PC-3 (cell line): Measurements from ENCODE around the gene CASZ1. TPM values are rescaled to one million over a fixed set of nuclear protein-coding genes. Genes with fewer than 3 reads are reported as not detected.

Experiments
- ATAC-seq: fragments of 200-7000 bp; cut with Tn5 transposase; 2 replicates; pipeline ENCODE4 v1.9.1; 2020; ENCODE audit warnings: mild to moderate bottlenecking, moderate library complexity
- BruUV-seq: library from RNA; stranded (reverse); fragments of 400-500 nt; replicated peaks from 2 replicates; lab custom pipeline; 2021; lab: Mats Ljungman, UMichigan
- CTCF ChIA-PET: fragments of 300-600 bp; sonication (Branson Sonifier 250); formaldehyde crosslinking; loops from one replicate; lab custom pipeline; 2022; ENCODE audit warnings: antibody characterized with exemption; lab: Charles Lee
- POLR2A ChIA-PET: fragments of 300-600 bp; sonication (Branson Sonifier 250); formaldehyde crosslinking; loops from one replicate; lab custom pipeline; 2022; ENCODE audit warnings: antibody characterized with exemption; ENCODE audit not compliant: unreplicated experiment; lab: Charles Lee
- DNase-seq: peaks from one replicate; pipeline ENCODE4 v3.0.0-alpha.2; 2015
- H2AFZ ChIP-seq: fragments of 300-600 bp; sonication (generic); 2 replicates; pipeline ENCODE4 v1.6.0; 2016; ENCODE audit warnings: antibody characterized with exemption, low read length
- H3F3A ChIP-seq: fragments of 300-600 bp; sonication (generic); one replicate; pipeline ENCODE4 v1.6.0; 2017; ENCODE audit warnings: antibody characterized with exemption, low read length, control low read depth, mild to moderate bottlenecking; ENCODE audit not compliant: unreplicated experiment
- H3K27ac ChIP-seq: fragments of 300-600 bp; sonication (generic); 2 replicates; pipeline ENCODE4 v1.5.1; 2016; ENCODE audit warnings: mild to moderate bottlenecking, low read length
- H3K27me3 ChIP-seq: fragments of 300-600 bp; sonication (generic); 2 replicates; pipeline ENCODE4 v1.6.1; 2016; ENCODE audit warnings: low read length, mixed read lengths
- H3K36me3 ChIP-seq: fragments of 300-600 bp; sonication (generic); 2 replicates; pipeline ENCODE4 v1.6.1; 2016; ENCODE audit warnings: low read depth, mixed run types, low read length, mixed read lengths
- H3K4me1 ChIP-seq: fragments of 300-600 bp; sonication (generic); 2 replicates; pipeline ENCODE4 v1.5.1; 2016; ENCODE audit warnings: low read length; ENCODE audit not compliant: insufficient read depth
- H3K4me2 ChIP-seq: fragments of 300-600 bp; sonication (generic); 2 replicates; pipeline ENCODE4 v1.6.0; 2016; ENCODE audit warnings: low read length
- H3K4me3 ChIP-seq: fragments of 300-600 bp; sonication (generic); 2 replicates; pipeline ENCODE4 v1.5.1; 2016; ENCODE audit warnings: mild to moderate bottlenecking, low read length, mixed read lengths
- H3K79me2 ChIP-seq: fragments of 300-600 bp; sonication (generic); 2 replicates; pipeline ENCODE4 v1.6.1; 2017; ENCODE audit warnings: low read length, mixed read lengths
- H3K9ac ChIP-seq: fragments of 300-600 bp; sonication (generic); 2 replicates; pipeline ENCODE4 v1.6.0; 2016; ENCODE audit warnings: mild to moderate bottlenecking, low read length
- H3K9me2 ChIP-seq: fragments of 300-600 bp; sonication (generic); replicated peaks from 2 replicates; pipeline ENCODE4 v1.6.1; 2016; ENCODE audit warnings: mixed run types, low read length, mixed read lengths
- H3K9me3 ChIP-seq: fragments of 300-600 bp; sonication (generic); 2 replicates; pipeline ENCODE4 v1.6.1; 2016; ENCODE audit warnings: low read length, mixed read lengths
- H4K20me1 ChIP-seq: fragments of 300-600 bp; sonication (generic); 2 replicates; pipeline ENCODE4 v1.6.1; 2016; ENCODE audit warnings: low read length, mixed read lengths
- EZH2 ChIP-seq: fragments of 300-600 bp; sonication (generic); IDR thresholded peaks from one replicate; pipeline ENCODE4 v1.6.1; 2017; ENCODE audit warnings: antibody characterized with exemption, mild to moderate bottlenecking, low read length; ENCODE audit not compliant: unreplicated experiment
- EZH2phosphoT487 ChIP-seq: fragments of 300-600 bp; sonication (generic); IDR thresholded peaks from 2 replicates; pipeline ENCODE4 v1.6.1; 2018; ENCODE audit warnings: mild to moderate bottlenecking, antibody characterized with exemption, low read length, borderline replicate concordance
- intact Hi-C: fragments of 100-400 bp; cut with micrococcal nuclease; formaldehyde crosslinking; loops from 2 replicates; pipeline ENCODE4 v1.9.0; 2023
- total RNA-seq: library from RNA; depleted of rRNA; stranded (reverse); fragments of >200 nt; gene quantifications from 2 replicates; pipeline ENCODE4 v1.2.3, GENCODE V29; 2014
- TF ChIP-seq, protein P1 (sequence below): fragments of 300-600 bp; sonication (generic); conservative IDR thresholded peaks from 2 replicates; pipeline ENCODE4 v1.5.1; 2017; ENCODE audit warnings: antibody characterized with exemption, low read depth, mild to moderate bottlenecking, low read length

The CASZ1 gene
- total RNA-seq, 1 experiment from 2014 or later: 12.8 TPM

DNA sequence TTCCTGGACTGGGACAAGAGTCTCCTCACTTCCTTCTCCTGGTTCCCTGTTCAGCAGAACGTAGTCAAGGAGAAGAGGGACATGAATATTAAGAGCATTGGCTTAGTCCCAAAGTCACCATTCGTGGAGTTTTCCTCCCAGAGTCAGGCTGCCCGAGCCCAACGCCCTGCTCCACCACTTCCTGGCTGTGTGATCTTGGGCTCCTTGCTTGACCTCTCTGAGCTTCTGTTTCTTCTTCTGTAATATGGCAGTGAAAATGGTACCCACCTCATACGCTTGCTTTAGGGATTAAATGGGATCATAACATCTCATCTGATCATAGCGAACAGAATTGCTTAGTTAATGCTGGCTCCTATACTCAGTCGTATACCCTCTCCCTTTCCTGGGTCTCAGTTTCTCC lies 12.0 kb upstream of the CASZ1 start:
- H3K9ac ChIP-seq: no peak overlapping the region
- no peaks in the 10 kb centered on the region for H3K9me3 ChIP-seq
- intact Hi-C loops: no loop called here
- DNase-seq (no peak), ATAC-seq (no peak)
- no peaks in the 10 kb centered on the region for H3K9me2 ChIP-seq
- no peak overlapping the region for H2AFZ ChIP-seq
- peaks cover 15% of the 10 kb centered on the region for H3K4me1 ChIP-seq
- H3K4me3 ChIP-seq: no peak overlapping the region
- CTCF ChIA-PET: no interaction called here
- H3K4me2 ChIP-seq: no peak overlapping the region
- TF ChIP-seq, protein P1, sequence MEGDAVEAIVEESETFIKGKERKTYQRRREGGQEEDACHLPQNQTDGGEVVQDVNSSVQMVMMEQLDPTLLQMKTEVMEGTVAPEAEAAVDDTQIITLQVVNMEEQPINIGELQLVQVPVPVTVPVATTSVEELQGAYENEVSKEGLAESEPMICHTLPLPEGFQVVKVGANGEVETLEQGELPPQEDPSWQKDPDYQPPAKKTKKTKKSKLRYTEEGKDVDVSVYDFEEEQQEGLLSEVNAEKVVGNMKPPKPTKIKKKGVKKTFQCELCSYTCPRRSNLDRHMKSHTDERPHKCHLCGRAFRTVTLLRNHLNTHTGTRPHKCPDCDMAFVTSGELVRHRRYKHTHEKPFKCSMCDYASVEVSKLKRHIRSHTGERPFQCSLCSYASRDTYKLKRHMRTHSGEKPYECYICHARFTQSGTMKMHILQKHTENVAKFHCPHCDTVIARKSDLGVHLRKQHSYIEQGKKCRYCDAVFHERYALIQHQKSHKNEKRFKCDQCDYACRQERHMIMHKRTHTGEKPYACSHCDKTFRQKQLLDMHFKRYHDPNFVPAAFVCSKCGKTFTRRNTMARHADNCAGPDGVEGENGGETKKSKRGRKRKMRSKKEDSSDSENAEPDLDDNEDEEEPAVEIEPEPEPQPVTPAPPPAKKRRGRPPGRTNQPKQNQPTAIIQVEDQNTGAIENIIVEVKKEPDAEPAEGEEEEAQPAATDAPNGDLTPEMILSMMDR: no peak
- POLR2A ChIA-PET: no interaction called here
- no TSS peak for BruUV-seq
- H3K27ac ChIP-seq: no peak overlapping the region
- no peaks in the 10 kb centered on the region for H4K20me1 ChIP-seq
- no peaks in the 10 kb centered on the region for H3K36me3 ChIP-seq
- H3F3A ChIP-seq: no peaks in the 10 kb centered on the region
- H3K79me2 ChIP-seq: no peaks in the 10 kb centered on the region
- H3K27me3 ChIP-seq: peaks cover 22% of the 10 kb centered on the region; the same call in 1 of the 2 replicates

DNA sequence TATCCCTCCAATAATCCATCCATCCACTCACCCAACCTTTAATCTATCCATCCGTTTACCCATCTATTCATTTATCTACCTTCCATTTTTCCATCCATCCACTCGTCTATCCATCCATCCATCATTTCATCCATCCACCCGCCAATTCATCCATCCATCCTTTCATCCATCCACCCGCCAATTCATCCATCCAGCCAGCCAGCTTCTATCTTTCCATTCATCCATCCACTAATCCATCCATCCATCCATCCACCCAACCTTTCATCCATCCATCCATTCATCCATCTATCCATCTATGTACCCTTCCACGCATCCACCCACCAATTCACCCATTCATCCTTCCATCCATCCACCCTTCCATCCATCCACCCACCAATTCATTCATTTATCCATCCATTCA lies 10.5 kb upstream of the CASZ1 start:
- Histone ChIP-seq H3K9ac (no peak overlapping the region), H3K79me2 (no peaks in the 10 kb centered on the region), H3K4me1 (peaks cover 17% of the 10 kb centered on the region), H3K4me2 (no peak overlapping the region), H3K27ac (no peak overlapping the region), H3K9me3 (no peaks in the 10 kb centered on the region), H4K20me1 (no peaks in the 10 kb centered on the region), H3F3A (no peaks in the 10 kb centered on the region), H3K4me3 (no peak overlapping the region), H3K27me3 (peaks cover 22% of the 10 kb centered on the region; the same call in 1 of the 2 replicates), H3K9me2 (no peaks in the 10 kb centered on the region), H2AFZ (no peak overlapping the region), H3K36me3 (no peaks in the 10 kb centered on the region)
- ChIA-PET CTCF (interaction anchor here (0.8 kb wide), 1 partner anchor 123 kb away, joined by 4 read pairs; no protein-coding TSS in a partner anchor), POLR2A (no interaction called here)
- TF ChIP-seq EZH2phosphoT487: no peak
- TF ChIP-seq EZH2: no peak
- TF ChIP-seq, protein P1: no peak
- intact Hi-C loops: no loop called here
- ATAC-seq (no peak), DNase-seq (no peak)
- BruUV-seq: no TSS peak

DNA sequence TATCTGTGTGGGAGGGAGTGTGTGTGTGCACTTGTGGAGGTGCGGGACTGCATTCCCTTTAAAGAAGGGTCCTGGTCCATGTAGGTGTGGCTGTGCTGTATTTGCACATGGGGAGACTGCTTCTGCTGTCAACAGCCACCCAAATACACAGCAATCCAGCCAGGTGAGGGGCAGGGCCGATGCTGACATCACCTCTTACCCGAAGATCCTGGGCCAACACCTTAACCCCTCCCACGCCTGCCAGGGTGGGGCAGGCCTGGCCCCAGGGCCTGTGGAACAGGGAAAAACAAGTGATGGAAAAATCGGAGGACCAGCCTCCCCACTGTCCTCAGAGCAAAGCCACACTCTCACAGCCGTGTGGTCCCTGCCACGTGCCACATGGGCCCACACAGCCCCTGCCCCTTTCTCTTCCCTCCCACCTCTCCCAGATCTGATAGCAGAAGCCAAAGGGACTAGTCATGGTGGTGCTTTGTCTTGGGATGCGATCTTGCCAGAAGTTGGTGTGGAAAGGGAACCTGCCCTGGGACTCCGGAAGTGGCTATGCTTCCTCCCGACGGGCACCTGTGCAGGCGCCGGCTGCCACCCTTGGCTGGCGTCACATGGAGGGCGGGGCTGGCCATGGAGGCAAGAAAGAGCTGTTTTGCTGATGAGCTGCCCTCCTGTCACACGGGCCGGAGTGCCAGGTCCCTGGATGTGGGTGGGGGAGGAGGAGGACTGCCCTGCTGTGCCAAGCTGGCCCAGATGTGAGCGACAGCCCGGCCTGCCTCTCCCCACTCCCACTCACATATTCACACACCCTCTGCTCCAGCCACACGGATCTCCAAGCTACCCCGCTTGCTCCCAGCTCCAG lies 7.8 kb upstream of the CASZ1 start:
- no TSS peak for BruUV-seq
- Histone ChIP-seq H3K9me2 (no peaks in the 10 kb centered on the region), H3K9ac (peak overlapping the region; percentile 51), H3K4me2 (peak overlapping the region; percentile 81), H3K9me3 (no peaks in the 10 kb centered on the region), H4K20me1 (no peaks in the 10 kb centered on the region), H3K36me3 (no peaks in the 10 kb centered on the region), H3K4me1 (peaks cover 17% of the 10 kb centered on the region), H3F3A (no peaks in the 10 kb centered on the region), H3K79me2 (no peaks in the 10 kb centered on the region), H3K27ac (peak overlapping the region; percentile 80), H2AFZ (peak overlapping the region; percentile 76), H3K27me3 (peaks cover 22% of the 10 kb centered on the region; the same call in 1 of the 2 replicates), H3K4me3 (peak overlapping the region; percentile 35; the same call in 1 of the 2 replicates)
- CTCF ChIA-PET: no interaction called here
- ATAC-seq (peak; percentile 81), DNase-seq (peak; percentile 66)
- TF ChIP-seq, protein P1: no peak
- TF ChIP-seq EZH2phosphoT487: no peak
- no peak for TF ChIP-seq EZH2
- intact Hi-C loops: no loop called here
- POLR2A ChIA-PET: no interaction called here
